ENCODE data around the gene ZDHHC14. TPM values are rescaled to one million over a fixed set of nuclear protein-coding genes. Genes with fewer than 3 reads are reported as not detected.

The ZDHHC14 gene
- total and polyA plus RNA-seq, 2 experiments from 2014 or later, result 3.0 to 7.4 TPM

GRCh38 chr6:157536223-157536545, 155.2 kb downstream of the ZDHHC14 start:
- Histone ChIP-seq H4K20me1 (replicated peaks; ENCODE audit: insufficient read depth) (no peaks in the 10 kb centered on the region), H3K4me3 (no peak overlapping the region), H3K9me2 (ENCODE audit: insufficient read depth) (peaks cover 5% of the 10 kb centered on the region; the same call in 1 of the 2 replicates), H3K4me1 (ENCODE audit: insufficient read depth) (peaks cover 47% of the 10 kb centered on the region), H3K27me3 (ENCODE audit: insufficient read depth) (no peaks in the 10 kb centered on the region), H3K4me2 (no peak overlapping the region), H2AFZ (no peak overlapping the region), H3F3A (replicated peaks; ENCODE audit: low read depth) (no peaks in the 10 kb centered on the region), H3K27ac (ENCODE audit: low read depth) (no peak overlapping the region), H3K36me3 (ENCODE audit: insufficient read depth) (no peaks in the 10 kb centered on the region), H3K79me2 (replicated peaks; ENCODE audit: insufficient read depth) (no peaks in the 10 kb centered on the region)
- Mint-ChIP-seq H3K4me1 (peaks cover 50% of the 10 kb centered on the region), H3K36me3 (ENCODE audit: low read depth) (0 out of 3 replicates have a peak, but pooled peaks cover 3% of the 10 kb centered on the region), H3K9me3 (no peaks in the 10 kb centered on the region; the same call in 2 of the 3 replicates), H3K27me3 (ENCODE audit: insufficient read depth, low read depth, poor library complexity) (peaks cover 10% of the 10 kb centered on the region), H3K27ac (no peak overlapping the region), H3K4me3 (no peak overlapping the region)
- ATAC-seq, result no peak
- no peak for DNase-seq (ENCODE audit: low spot score)
- no peak for TF ChIP-seq POLR2AphosphoS5 (IDR thresholded peaks at IDR 0.05; ENCODE audit: low read depth)
- TF ChIP-seq REST (IDR thresholded peaks at IDR 0.05; ENCODE audit: unreplicated experiment), result no peak
- no peak for TF ChIP-seq CTCF (conservative IDR thresholded peaks at IDR 0.05; ENCODE audit: low read depth in 2 of 2)
- no peak for TF ChIP-seq JUNB (IDR thresholded peaks at IDR 0.05; ENCODE audit: unreplicated experiment)
- no peak for TF ChIP-seq NANOG (IDR thresholded peaks at IDR 0.05; ENCODE audit: borderline replicate concordance)
- TF ChIP-seq EZH2 (IDR thresholded peaks at IDR 0.05; ENCODE audit: low read depth, unreplicated experiment), result no peak

GRCh38 chr6:157537556-157537955, 156.6 kb downstream of the ZDHHC14 start:
- Histone ChIP-seq H3K27me3 (ENCODE audit: insufficient read depth) (no peaks in the 10 kb centered on the region), H3K79me2 (replicated peaks; ENCODE audit: insufficient read depth) (no peaks in the 10 kb centered on the region), H3K4me2 (no peak overlapping the region), H3K4me1 (ENCODE audit: insufficient read depth) (peaks cover 34% of the 10 kb centered on the region), H3K36me3 (ENCODE audit: insufficient read depth) (no peaks in the 10 kb centered on the region), H3K27ac (ENCODE audit: low read depth) (no peak overlapping the region), H3K9me2 (ENCODE audit: insufficient read depth) (no peaks in the 10 kb centered on the region), H4K20me1 (replicated peaks; ENCODE audit: insufficient read depth) (no peaks in the 10 kb centered on the region), H2AFZ (no peak overlapping the region), H3K4me3 (no peak overlapping the region), H3F3A (replicated peaks; ENCODE audit: low read depth) (no peaks in the 10 kb centered on the region)
- DNase-seq (ENCODE audit: low spot score), result no peak
- no peak overlapping the region for H3K4me3 Mint-ChIP-seq
- no peak overlapping the region for H3K27ac Mint-ChIP-seq
- no peaks in the 10 kb centered on the region; the same call in 2 of the 3 replicates for H3K9me3 Mint-ChIP-seq
- peaks cover 7% of the 10 kb centered on the region for H3K27me3 Mint-ChIP-seq (ENCODE audit: insufficient read depth, low read depth, poor library complexity)
- no peak for ATAC-seq
- H3K36me3 Mint-ChIP-seq (ENCODE audit: low read depth), result 0 out of 3 replicates have a peak, but pooled peaks cover 3% of the 10 kb centered on the region
- H3K4me1 Mint-ChIP-seq, result peaks cover 39% of the 10 kb centered on the region
- TF ChIP-seq NANOG (IDR thresholded peaks at IDR 0.05; ENCODE audit: borderline replicate concordance) (no peak), REST (IDR thresholded peaks at IDR 0.05; ENCODE audit: unreplicated experiment) (no peak), POLR2AphosphoS5 (IDR thresholded peaks at IDR 0.05; ENCODE audit: low read depth) (no peak), ETS1 (IDR thresholded peaks at IDR 0.05) (no peak)
